NOMO-1 treated with DMSO at 0.1 percent for 48 hours (cell line): ENCODE results near the gene RASA2.
"Not testable (repeated sequence)": the region's sequence is repeated elsewhere in the genome, so short reads cannot be mapped to it uniquely, and the experiment has no call there.

Experiments
- DNase-seq: peaks from one replicate; lab custom pipeline; 2025; ENCODE audit not compliant: unreplicated experiment; lab: John Stamatoyannopoulos, UW

The RASA2 gene

GRCh38 chr3:141491081-141491480 lies 4.3 kb downstream of the RASA2 start:
- DNase-seq: no peak

DNA sequence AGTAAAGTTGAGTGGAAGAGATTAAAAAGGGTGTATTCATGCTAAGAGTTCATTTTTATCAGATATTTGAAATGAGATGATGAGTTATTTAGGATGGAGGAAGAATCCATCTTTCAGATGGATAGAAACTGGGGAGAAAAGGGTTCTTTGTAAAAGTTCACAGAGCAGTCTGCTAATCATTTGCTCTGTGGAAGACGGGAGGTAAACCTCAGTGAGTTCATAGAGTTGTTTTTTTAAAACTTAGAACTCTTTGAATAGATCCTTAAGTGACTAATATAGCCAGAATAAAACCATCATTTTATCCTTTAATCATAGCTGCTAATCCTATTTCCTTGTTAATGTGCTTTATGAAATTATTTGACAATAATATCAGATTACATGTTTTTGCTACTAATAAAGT lies 5.1 kb downstream of the RASA2 start:
- no peak for DNase-seq

DNA sequence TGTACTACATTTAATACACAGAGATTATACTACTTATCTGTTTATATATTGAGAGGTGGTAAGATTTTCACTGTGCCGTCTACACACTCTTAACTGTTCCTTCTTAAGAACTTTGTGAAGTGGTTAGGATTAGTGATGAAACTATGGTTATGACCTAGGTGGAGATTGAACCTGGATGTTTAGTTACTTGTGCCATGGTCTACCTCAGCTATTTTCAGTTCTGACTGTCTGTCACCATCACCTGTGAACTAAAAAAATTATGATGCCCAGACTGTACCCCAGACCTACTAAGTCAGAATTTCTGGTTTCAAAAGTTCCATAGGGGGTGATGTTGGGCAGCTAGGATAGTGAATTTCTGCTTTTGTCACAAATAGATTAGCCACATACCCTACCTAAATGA lies 6.4 kb downstream of the RASA2 start:
- DNase-seq: no peak

GRCh38 chr3:141497589-141497988 lies 10.8 kb downstream of the RASA2 start:
- not testable (repeated sequence) for DNase-seq

DNA sequence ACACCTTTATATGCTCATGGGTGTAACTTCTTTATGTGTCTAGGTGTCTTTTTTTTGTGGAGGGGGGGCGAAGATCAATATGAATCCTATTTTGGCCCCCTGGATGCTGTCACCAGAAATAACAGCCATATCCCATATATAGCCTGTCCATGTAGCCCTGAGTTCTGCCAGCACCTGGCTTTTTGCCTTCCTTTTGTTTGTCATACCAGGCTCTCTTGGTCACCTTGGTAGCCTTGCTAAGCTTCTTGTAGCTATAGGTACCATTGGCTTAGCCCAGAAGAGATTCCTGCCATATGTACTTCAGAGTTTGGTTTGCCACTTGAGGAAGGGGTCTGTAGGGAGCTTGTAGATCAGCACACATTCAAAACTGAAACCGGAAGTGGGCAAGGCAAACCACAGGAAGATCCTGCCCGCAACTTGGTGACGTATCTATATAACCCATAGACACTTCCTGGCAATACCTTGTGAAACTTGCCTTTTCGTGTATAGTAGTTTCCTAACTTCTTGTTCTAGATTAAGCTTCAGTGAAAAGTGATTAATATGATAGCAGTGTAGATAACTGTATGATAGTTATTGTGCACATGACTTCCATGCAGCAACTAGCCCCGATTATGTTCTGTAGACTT lies 11.9 kb downstream of the RASA2 start:
- DNase-seq: peak; percentile 100

GRCh38 chr3:141499284-141499683 lies 12.5 kb downstream of the RASA2 start:
- DNase-seq: no peak

GRCh38 chr3:141499965-141500364 lies 13.1 kb downstream of the RASA2 start:
- DNase-seq: peak; percentile 11

- no peak for DNase-seq
These were observed 13.6 kb downstream of the RASA2 start for GRCh38 chr3:141500397-141500796.

- no peak for DNase-seq
These were observed 18.3 kb downstream of the RASA2 start for GRCh38 chr3:141505166-141505565.

GRCh38 chr3:141506071-141506470 lies 19.2 kb downstream of the RASA2 start:
- DNase-seq: no peak

- DNase-seq: peak; percentile 63
These were observed 20.7 kb downstream of the RASA2 start for GRCh38 chr3:141507392-141508066.

DNA sequence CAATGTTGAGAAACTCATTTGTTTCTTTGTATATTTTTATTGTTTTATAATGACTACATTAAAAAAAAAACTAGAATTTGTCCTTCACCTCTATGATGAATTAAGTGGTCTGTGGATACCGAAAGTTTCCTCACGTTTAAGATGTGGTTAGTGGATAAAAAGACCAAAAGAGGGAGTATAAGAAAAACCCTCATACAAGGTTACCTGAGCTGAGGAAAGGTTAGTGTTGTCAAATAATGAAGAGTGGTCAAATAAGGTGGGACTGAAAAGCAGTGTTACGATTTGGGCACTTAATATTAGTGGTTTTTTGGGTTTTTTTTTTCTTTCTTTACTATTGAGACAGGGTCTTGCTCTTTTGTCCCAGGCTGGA lies 21.2 kb downstream of the RASA2 start:
- DNase-seq: no peak

- peak; percentile 95 for DNase-seq
These were observed 24.5 kb downstream of the RASA2 start for GRCh38 chr3:141511361-141511760.

GRCh38 chr3:141514382-141514781 lies 27.6 kb downstream of the RASA2 start:
- no peak for DNase-seq

DNA sequence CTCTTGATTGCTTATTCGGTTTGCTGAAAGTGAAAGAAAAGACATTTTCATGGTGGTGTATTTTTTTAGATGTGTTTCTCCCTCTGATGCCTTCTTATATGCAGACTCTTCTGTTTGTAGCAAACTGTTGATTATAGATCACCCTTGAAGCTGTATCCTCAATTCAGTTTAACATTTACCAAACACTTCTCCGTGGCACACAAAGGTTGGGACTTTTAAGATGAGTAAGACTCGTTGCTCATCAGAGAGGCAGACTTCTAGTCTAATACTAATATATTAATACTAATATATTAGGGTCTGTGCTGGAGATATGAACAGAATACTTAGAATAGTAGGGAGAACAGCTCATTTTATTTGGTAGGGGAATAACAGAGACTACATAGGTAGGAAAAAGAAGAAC lies 32.8 kb downstream of the RASA2 start:
- no peak for DNase-seq

DNA sequence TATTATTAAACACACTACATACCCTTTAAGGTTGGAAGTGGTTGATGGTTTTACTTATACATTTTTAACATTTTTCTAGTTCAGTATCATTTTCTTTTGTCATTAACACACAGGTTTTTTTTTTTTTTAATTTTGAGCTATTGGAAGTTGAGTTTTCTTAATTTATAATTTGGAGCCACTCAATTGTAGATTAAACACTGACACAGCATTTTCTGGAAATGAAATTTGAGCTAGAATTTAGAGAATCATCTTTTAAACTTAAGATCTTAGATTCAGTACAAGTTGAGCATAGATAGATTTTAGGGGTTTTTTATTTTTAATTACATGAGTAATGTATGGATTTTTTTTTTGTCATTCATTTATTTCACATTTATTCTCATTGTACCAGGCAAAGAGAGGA lies 35.0 kb downstream of the RASA2 start:
- no peak for DNase-seq

DNA sequence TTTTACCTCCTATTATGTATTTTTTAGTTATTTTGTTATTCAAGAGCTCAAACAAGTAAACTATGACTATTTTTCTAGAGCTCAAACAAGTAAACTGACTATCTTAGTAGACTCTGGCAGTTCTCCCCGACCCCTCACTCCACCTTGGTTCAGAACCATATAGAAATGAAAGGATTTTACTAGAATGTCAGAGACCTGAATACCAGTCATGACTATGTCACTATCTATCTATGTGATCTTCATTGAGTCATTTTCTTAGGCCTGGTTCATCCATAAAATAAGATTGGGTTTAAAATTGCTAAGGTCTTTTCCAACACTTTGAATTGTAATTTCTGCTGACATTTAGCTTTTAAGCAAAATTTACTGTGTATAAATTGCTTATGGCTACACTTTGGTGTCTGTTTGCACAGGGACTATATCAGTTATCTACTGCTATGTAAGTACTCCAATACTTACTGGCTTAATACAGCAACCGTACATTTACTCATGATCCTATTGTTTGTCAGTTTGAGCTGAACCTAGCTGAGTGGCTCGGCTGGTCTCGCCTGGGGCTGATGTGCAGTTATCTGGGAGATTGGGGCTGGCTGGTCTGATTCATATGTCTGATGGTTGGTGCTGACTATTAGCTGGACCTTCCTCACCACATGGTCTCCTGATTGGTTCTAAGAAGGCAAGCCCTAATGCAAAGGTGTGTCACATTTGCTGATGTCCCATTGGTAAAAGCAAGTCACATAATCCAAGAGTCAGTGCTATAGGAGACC lies 37.0 kb downstream of the RASA2 start:
- DNase-seq: no peak

DNA sequence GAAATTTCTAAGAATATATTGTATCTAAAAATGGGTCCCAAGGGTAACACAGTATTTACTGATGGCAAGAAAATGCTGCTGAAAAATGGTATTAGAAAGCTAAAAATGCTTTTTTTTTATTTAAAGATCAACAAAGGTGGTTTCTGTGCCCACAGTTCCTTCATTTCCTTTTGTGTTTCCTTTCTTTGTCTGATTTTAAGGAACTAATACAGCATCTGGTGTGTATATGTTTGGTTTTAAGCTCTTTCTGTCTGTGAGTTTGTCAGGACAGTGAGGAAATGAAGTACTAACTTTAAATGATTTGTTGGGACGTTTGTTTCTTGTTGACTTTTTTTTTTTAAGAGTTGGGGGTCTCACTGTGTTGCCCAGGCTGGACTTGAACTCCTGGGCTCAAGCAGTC lies 38.2 kb downstream of the RASA2 start:
- peak; percentile 37 for DNase-seq

- no peak for DNase-seq
These were observed 39.0 kb downstream of the RASA2 start for GRCh38 chr3:141525814-141526213.

GRCh38 chr3:141526709-141527108 lies 39.9 kb downstream of the RASA2 start:
- DNase-seq: no peak

DNA sequence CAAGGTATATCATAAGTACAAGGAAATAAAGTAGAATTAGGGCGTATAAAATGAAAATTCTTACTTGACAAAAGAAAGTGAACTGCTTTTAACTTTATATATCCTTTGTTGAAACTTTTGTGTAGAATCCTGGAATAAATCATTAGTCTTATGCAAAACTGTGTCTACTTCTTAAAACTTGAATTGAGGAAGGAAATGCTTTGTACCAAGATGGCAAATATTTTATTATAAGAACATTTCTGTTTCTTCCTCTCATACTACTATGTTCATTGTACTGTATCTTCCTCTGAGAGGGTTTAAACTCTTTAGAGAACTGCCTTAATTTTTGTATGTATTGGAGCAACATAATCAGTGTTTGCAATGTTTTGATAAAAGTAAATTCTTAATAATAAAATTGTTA lies 42.0 kb downstream of the RASA2 start:
- DNase-seq: peak; percentile 18

GRCh38 chr3:141529256-141529655 lies 42.4 kb downstream of the RASA2 start:
- DNase-seq: no peak
